Measurements from ENCODE around the gene NDP.

Gene NDP, protein sequence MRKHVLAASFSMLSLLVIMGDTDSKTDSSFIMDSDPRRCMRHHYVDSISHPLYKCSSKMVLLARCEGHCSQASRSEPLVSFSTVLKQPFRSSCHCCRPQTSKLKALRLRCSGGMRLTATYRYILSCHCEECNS

DNA sequence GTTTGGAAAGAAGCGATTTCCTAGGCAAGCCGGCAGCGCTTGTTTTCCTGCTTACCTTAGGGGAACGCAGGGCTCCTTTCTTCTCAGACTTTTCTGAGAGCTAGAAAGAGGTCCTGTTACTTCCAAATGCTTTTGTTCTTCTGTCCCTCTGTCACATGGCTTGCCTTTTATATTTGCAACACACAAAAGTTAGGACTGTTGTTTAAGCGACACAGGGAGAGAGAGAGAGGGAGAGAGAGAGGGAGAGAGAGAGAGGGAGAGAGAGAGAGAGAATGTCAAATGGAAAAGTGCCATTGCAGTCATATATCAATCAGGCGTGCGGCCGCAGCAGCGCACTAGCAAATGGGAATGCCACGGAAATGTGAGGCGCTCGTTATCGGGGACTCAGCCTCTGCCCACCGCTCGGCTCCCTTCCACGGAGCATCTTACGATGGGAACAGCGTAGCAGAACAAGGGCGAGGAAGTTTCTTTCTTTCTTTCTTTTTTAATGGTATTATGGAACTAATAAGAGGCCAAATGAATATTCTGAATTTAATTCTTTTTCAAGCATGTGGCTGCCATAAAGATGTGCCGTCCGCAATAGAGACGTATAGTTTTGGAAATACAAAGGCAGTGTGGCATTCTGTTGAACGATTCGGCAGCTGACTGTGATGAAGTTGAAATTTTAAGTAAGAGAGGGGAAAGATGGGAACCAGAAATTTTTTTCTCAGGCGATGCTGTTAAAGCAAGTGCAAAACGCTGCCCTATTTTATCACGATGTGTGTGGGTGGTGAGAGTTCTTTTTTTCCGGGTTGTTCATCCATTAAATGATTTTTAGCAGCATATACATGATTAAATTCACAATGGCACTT, at the start of gene NDP:
TSS of gene NDP (minus strand) at position 142 of the 851 bp plus-strand sequence. CDS start 14,745 bp downstream, outside the sequence.
- H3K27ac Mint-ChIP-seq, result no peak within 1 kb of the TSS
- ATAC-seq (ENCODE audit: low read depth) (no peak), DNase-seq (ENCODE audit: low spot score in 2 of 2) (no peak)
- peaks cover 3% of the 10 kb centered on the region for H3K4me1 Mint-ChIP-seq
- H3K36me3 Mint-ChIP-seq, result no peaks in the 10 kb centered on the region
- peaks cover 14% of the 10 kb centered on the region for H3K27me3 Mint-ChIP-seq
- H3K9me3 Mint-ChIP-seq, result no peaks in the 10 kb centered on the region
- peak within 1 kb of the TSS; percentile 49 for H3K4me3 Mint-ChIP-seq

DNA sequence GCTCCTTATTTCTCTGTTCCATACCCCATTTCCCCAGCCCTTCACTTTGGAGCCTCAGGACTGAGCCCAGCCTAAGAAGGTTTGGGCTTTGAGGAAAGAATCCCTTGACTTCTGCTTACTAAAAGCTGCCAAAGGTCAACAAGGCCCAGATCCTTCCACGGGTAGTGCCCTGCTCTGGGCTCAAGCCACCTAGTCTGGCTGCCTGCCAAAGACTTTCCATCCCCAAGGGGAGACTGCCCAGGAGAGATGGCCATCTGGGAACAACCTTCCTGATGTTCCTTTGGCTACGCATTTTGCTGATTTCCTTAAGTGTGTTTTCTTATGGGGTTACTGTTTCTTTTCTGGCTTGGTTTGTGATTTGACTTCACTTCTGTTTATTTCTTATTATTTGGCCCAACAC, 49.8 kb upstream of the NDP start:
- Mint-ChIP-seq H3K9me3 (no peaks in the 10 kb centered on the region), H3K27me3 (peaks cover 2% of the 10 kb centered on the region), H3K4me3 (no peak overlapping the region), H3K36me3 (no peaks in the 10 kb centered on the region), H3K4me1 (no peaks in the 10 kb centered on the region), H3K27ac (no peak overlapping the region)
- DNase-seq (ENCODE audit: low spot score in 2 of 2) (no peak), ATAC-seq (ENCODE audit: low read depth) (no peak)

DNA sequence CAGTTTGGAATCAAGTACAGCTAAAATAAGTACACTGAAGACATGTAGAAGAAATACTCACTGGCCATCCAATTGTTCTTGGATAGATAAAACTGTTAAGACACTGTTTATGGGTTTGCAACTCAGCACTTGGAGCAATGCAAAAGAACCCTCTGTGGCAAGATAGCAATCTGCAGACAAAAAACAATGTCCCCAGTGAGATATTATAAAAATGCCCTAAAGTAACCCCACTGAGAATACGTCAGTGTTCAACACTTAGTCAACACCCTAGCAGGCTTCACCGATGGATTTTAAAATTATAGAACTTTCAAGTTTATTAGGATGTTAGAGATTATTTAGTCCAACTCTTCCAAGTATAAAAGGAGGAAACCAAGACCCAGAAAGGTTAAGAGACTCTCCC, 47.5 kb upstream of the NDP start:
- Mint-ChIP-seq H3K9me3 (no peaks in the 10 kb centered on the region), H3K4me3 (no peak overlapping the region), H3K36me3 (no peaks in the 10 kb centered on the region), H3K27ac (no peak overlapping the region), H3K4me1 (no peaks in the 10 kb centered on the region), H3K27me3 (peaks cover 2% of the 10 kb centered on the region)
- ATAC-seq (ENCODE audit: low read depth) (no peak), DNase-seq (ENCODE audit: low spot score in 2 of 2) (no peak)

DNA sequence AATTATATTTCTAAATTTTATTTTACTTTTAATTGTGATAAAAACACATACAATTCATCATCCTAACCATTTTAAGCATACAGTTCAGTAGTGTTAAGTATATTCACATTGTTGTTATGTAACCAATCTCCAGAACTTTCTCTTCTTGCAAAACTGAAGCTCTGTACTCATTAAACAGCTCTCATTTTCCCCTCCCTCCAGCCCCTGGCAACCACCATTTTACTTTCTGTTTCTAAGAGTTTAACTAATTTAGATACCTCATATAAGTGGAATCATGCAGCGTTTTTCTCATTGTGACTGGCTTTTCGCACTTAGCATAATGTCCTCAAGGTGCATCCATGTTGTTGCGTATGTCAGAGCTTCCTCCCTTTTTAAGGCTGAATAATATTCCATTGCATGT, 46.7 kb upstream of the NDP start:
- ATAC-seq (ENCODE audit: low read depth), result no peak
- Mint-ChIP-seq H3K36me3 (no peaks in the 10 kb centered on the region), H3K27ac (no peak overlapping the region), H3K4me3 (no peak overlapping the region), H3K4me1 (no peaks in the 10 kb centered on the region), H3K9me3 (no peaks in the 10 kb centered on the region), H3K27me3 (peaks cover 2% of the 10 kb centered on the region)
- no peak for DNase-seq (ENCODE audit: low spot score in 2 of 2)

DNA sequence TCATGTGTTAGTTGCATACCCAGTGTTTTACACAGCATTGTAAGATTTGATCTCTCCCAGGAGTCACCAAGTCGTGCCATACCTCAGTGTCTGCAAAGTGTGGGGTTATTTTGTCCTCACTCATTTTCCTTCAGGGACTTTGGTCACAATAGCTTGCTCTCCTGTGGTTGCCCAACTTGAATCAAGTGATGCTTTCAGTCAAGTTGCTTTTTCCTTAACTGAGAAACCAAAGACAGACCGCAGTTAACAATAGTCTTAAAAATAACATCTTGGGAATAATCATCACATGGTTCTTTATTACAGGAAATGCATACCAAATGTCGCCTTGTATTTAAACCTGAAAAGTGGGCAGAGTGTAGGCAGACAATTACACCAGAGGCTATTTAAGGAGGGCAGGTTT, 44.5 kb upstream of the NDP start:
- Mint-ChIP-seq H3K36me3 (no peaks in the 10 kb centered on the region), H3K27ac (no peak overlapping the region), H3K9me3 (no peaks in the 10 kb centered on the region), H3K4me1 (peaks cover 2% of the 10 kb centered on the region), H3K27me3 (peaks cover 4% of the 10 kb centered on the region), H3K4me3 (no peak overlapping the region)
- no peak for DNase-seq (ENCODE audit: low spot score in 2 of 2)
- no peak for ATAC-seq (ENCODE audit: low read depth)

DNA sequence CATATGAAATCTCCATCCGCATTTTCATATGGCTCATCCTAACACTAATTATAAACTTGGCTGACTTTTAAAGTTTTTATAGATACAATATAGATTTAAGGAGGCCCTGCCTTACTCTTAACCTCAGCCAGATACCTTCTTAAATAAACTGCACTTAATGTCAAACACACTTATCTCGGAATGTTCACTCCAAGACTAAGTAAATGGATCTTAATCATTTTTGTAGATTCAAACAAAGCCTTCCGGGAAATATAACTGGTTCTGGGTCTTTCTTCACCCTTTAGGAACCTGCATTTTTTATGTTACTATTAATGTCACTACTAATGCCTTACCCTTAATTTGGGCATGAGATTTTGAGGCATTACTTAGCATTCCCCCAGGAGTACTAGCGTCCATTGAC, 43.7 kb upstream of the NDP start:
- no peaks in the 10 kb centered on the region for H3K36me3 Mint-ChIP-seq
- ATAC-seq (ENCODE audit: low read depth) (no peak), DNase-seq (ENCODE audit: low spot score in 2 of 2) (no peak)
- H3K4me3 Mint-ChIP-seq, result no peak overlapping the region
- H3K27ac Mint-ChIP-seq, result no peak overlapping the region
- H3K27me3 Mint-ChIP-seq, result peaks cover 4% of the 10 kb centered on the region
- H3K4me1 Mint-ChIP-seq, result peaks cover 5% of the 10 kb centered on the region
- no peaks in the 10 kb centered on the region for H3K9me3 Mint-ChIP-seq

DNA sequence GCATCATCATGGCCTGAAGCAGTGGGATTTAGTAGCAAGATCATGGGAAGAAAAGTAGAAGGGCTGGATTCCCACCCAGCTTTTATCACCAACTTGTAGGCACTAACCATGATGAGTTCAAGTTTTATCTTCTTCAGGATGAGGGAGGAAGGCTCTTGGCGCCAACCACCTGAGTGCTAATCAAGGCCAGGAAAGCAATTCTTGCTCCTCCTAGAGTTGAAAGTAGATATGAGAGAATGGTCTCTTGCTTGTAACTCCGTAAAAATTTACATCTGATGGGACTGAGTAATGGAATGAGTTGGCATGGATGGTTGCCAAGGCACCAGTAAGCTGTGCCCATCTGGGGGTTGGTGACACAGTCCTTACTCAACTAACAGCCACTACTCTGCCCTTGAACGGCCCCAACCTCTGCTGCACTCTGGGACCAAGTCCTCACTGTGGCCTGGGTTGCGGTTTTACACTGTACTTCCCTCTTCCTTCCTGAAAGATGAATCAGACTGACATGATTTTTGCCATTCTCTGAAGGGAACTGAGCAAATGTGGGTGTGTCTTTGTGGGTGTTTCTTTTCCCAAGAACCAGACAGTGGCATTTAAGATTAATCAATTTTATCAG, 39.4 kb upstream of the NDP start:
- no peaks in the 10 kb centered on the region for H3K9me3 Mint-ChIP-seq
- H3K36me3 Mint-ChIP-seq, result no peaks in the 10 kb centered on the region
- H3K4me3 Mint-ChIP-seq, result no peak overlapping the region
- ATAC-seq (ENCODE audit: low read depth) (no peak), DNase-seq (ENCODE audit: low spot score in 2 of 2) (no peak)
- H3K27me3 Mint-ChIP-seq, result peaks cover 3% of the 10 kb centered on the region
- H3K4me1 Mint-ChIP-seq, result peaks cover 5% of the 10 kb centered on the region
- no peak overlapping the region for H3K27ac Mint-ChIP-seq

DNA sequence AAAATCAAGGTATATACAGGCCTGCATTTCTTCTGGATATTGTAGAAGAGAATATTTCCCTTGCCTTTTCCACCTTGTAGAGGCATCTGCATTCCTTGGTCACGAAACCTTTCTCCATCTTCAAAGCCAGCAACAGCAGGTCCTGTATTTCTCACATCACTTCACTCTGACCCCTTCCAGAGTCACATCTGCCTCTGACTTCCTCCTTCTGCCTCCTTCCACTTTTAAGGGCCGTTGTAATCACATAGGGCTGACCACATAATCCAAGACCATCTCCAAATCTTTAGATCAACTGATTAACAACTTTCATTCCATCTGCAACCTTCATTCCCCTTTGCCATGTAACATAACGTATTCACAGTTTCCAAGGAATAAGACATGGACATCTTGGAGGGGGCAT, 38.3 kb upstream of the NDP start:
- Mint-ChIP-seq H3K27me3 (peaks cover 3% of the 10 kb centered on the region), H3K4me1 (peaks cover 5% of the 10 kb centered on the region), H3K27ac (no peak overlapping the region), H3K9me3 (no peaks in the 10 kb centered on the region), H3K4me3 (no peak overlapping the region), H3K36me3 (no peaks in the 10 kb centered on the region)
- no peak for ATAC-seq (ENCODE audit: low read depth)
- no peak for DNase-seq (ENCODE audit: low spot score in 2 of 2)

DNA sequence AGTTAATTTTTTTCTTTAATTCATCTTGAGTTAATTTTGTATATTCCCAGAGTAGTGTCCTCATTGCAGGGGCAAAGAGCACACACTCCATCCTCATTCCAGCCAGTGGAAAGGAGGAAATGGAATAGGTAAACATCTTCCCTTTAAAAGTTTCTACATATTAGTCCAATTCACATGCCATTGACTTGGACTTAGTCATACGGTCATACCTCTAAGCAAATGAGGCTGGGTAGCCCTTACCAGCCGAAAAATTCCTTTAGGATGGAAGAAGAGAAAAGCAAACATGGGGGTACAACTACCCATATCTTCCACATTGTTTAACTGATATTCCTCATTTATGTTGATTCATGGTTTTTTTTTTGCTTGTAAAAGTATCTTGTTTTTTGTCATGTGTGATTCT, 37.4 kb upstream of the NDP start:
- H3K9me3 Mint-ChIP-seq, result no peaks in the 10 kb centered on the region
- no peak overlapping the region for H3K27ac Mint-ChIP-seq
- H3K4me3 Mint-ChIP-seq, result no peak overlapping the region
- peaks cover 5% of the 10 kb centered on the region for H3K4me1 Mint-ChIP-seq
- no peak for DNase-seq (ENCODE audit: low spot score in 2 of 2)
- ATAC-seq (ENCODE audit: low read depth), result no peak
- no peaks in the 10 kb centered on the region for H3K36me3 Mint-ChIP-seq
- H3K27me3 Mint-ChIP-seq, result peaks cover 3% of the 10 kb centered on the region

DNA sequence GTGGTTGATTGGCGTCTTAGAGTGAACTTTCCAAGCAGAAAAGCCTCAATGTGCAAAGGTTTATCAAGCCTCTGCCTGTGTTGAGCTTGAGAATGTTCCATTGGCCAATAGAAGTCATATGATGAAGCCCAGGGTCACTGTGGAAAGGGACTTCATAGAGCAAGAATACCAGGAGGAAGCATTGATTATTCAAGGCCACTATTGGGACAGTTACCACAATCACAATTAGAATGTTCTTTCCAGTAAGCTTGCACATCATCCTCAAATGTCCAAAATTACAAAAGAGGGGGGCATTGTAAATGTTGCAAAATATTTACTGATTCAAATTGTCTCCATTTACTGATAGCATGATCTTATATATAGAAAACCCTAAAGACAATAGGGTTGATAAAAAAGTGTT, 32.9 kb upstream of the NDP start:
- no peak overlapping the region for H3K27ac Mint-ChIP-seq
- H3K4me3 Mint-ChIP-seq, result no peak overlapping the region
- H3K36me3 Mint-ChIP-seq, result no peaks in the 10 kb centered on the region
- H3K9me3 Mint-ChIP-seq, result no peaks in the 10 kb centered on the region
- peaks cover 2% of the 10 kb centered on the region for H3K27me3 Mint-ChIP-seq
- H3K4me1 Mint-ChIP-seq, result no peaks in the 10 kb centered on the region
- ATAC-seq (ENCODE audit: low read depth), result no peak
- DNase-seq (ENCODE audit: low spot score in 2 of 2), result no peak

DNA sequence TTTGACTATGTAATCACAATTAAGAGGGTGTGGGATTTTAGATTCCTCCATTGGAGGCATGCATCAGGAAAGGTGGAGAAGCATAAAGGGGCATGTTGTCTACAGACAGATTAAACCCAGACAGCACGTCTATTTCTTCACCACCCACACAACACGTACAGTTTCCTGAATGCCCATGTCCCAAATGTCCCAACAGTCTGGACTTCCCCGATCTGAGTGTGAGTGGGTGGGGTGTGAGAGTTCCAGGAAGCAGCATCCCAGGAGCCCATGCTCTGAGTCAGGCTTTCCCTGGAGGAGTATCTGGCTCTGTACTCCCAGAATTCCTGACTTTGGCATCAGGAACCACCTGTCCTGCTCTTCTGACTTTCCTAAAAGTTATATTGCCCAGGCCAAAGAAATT, 30.8 kb upstream of the NDP start:
- ATAC-seq (ENCODE audit: low read depth), result no peak
- DNase-seq (ENCODE audit: low spot score in 2 of 2), result no peak
- no peaks in the 10 kb centered on the region for H3K4me1 Mint-ChIP-seq

DNA sequence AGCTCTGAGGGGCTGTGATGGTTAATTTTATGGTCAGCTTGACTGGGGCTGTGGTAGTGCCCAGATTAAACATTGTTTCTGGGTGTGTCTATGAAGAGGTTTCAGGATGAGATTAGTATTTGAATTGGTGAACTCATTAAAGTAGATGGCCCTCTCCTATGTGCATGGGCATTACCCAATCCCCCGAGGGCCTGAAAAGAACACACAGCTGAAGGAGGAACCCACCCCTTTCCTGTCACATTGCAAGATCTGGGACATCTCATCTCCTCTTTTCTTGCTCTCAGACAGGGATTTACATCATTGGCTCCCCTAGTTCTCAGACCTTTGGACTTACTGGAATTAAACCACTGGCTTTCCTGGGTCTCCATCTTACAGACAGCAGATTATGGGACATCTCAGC, 29.4 kb upstream of the NDP start:
- Mint-ChIP-seq H3K36me3 (no peaks in the 10 kb centered on the region), H3K4me1 (no peaks in the 10 kb centered on the region), H3K27ac (no peak overlapping the region), H3K9me3 (no peaks in the 10 kb centered on the region), H3K4me3 (no peak overlapping the region), H3K27me3 (peaks cover 4% of the 10 kb centered on the region)
- no peak for ATAC-seq (ENCODE audit: low read depth)
- DNase-seq (ENCODE audit: low spot score in 2 of 2), result no peak

More for the DNA sequence above, 30.8 kb upstream of the NDP start:
- Mint-ChIP-seq H3K36me3 (no peaks in the 10 kb centered on the region), H3K27me3 (peaks cover 4% of the 10 kb centered on the region), H3K9me3 (no peaks in the 10 kb centered on the region), H3K27ac (no peak overlapping the region), H3K4me3 (no peak overlapping the region)

DNA sequence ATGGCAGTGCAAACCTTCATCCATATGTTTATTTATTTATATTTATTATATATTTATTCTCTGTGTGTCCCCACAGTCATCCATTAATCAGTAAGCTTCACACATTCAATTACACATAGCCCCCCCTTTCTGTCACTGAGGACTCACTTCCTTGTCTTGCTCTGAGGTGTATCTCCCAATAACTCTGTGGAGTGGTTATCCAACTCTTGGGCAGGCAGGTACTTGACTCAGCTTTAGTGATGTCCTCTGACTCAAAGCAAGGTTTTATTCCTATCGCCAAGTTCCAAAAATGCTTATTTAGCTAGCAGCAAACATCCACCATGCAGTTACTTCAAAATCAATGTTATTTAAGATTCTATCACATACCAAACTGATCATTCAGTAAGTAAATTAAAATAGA, 25.2 kb upstream of the NDP start:
- DNase-seq (ENCODE audit: low spot score in 2 of 2) (no peak), ATAC-seq (ENCODE audit: low read depth) (no peak)
- Mint-ChIP-seq H3K27ac (no peak overlapping the region), H3K27me3 (peaks cover 4% of the 10 kb centered on the region), H3K9me3 (no peaks in the 10 kb centered on the region), H3K36me3 (no peaks in the 10 kb centered on the region), H3K4me3 (no peak overlapping the region), H3K4me1 (no peaks in the 10 kb centered on the region)

DNA sequence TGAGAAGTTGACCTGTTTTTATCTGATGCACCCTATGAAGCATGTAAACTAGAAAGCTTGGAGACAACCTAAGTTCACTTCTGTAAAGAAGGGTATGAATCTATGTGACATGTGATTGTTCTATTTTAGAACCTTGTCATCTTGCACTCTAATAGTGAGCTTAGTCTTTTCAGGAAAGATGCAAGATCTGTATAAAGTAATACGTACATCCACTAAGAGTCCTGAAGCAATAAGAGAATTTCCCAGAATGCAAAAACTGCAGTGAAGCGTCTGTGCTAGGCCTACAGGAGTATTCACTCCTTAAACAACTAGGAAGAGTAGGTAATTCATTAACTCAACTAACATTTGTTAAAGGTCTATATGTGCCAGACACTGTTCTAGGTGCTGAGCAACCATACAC, 23.3 kb upstream of the NDP start:
- no peak for ATAC-seq (ENCODE audit: low read depth)
- Mint-ChIP-seq H3K36me3 (no peaks in the 10 kb centered on the region), H3K9me3 (no peaks in the 10 kb centered on the region), H3K4me1 (no peaks in the 10 kb centered on the region), H3K4me3 (no peak overlapping the region), H3K27ac (no peak overlapping the region), H3K27me3 (peaks cover 2% of the 10 kb centered on the region)
- no peak for DNase-seq (ENCODE audit: low spot score in 2 of 2)
